Measurements from ENCODE around the gene ATP1A2.

DNA sequence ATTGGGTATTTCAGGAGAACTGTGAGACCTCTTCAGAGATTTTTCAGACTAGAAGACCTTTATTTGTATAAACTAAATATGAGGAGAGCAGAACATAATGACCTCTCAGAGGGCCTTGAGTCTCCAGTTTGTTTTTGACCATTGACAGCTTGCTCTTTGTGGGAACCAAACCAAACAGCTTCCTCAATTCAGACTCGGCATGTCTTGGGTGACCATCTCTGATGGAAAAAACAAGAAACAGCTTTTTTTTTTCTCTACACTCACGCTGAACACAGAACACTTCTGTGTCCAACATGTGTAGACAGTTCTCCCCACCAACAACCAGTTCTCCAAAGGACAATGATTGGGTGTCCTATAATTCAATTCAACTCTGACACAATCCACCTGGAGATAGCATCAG is 47.4 kb downstream of the ATP1A2 start:
- TF ChIP-seq GATA3 (IDR thresholded peaks at IDR 0.05; ENCODE audit: low read depth, low read length) (no peak), GATA2 (IDR thresholded peaks at IDR 0.05; ENCODE audit: low read depth, low read length) (no peak)

Measured in SH-SY5Y (cell line).